DND-41 (cell line): ENCODE data around the gene ZIC4.

ENCODE experiments used
- EZH2 ChIP-seq: IDR thresholded peaks from 3 replicates; pipeline ENCODE4 v1.6.1; 2012; ENCODE audit warnings: borderline replicate concordance, low read depth, mild to moderate bottlenecking, moderate library complexity, low read length, inconsistent platforms; ENCODE audit not compliant: severe bottlenecking
- TF ChIP-seq, protein P1 (sequence below): IDR thresholded peaks from 2 replicates; pipeline ENCODE4 v1.5.1; 2012; ENCODE audit warnings: borderline replicate concordance, low read length, moderate library complexity, mild to moderate bottlenecking; ENCODE audit not compliant: poor library complexity, severe bottlenecking; ENCODE audit errors: extremely low read depth

DNA sequence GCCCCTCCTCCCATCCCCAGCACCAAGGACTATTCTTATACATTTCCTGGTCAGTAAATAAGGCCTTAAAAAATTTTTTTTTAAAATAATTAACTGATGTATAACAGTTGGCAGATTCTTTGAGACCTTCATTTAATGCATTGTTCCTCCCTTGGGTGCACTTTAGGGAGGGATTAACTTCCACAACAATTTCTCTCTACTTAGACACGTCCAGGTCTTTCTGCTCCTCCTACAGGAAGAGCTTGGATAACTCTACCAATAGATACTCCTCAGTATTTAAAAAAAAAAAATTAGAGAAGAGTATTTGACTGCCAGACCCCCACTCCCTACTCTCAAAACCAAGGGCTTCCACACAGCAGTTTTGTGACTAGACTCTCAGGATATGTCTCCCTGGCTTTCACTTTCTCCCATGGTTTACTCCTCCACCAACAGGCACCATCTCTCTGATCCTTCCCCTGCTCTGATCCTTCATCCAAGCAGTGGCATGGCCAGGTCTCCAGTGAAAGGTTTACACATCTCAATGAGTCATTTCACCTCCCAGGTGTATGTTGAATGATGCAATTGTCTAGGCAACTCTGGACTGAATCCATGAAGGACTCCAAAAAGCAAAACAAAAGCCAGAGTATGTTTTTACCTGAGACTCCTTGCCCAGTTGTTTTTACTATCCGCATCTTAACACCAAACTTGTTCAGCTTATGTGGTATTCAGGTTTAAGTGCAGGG is 7.4 kb downstream of the ZIC4 start:
- TF ChIP-seq, protein P1, sequence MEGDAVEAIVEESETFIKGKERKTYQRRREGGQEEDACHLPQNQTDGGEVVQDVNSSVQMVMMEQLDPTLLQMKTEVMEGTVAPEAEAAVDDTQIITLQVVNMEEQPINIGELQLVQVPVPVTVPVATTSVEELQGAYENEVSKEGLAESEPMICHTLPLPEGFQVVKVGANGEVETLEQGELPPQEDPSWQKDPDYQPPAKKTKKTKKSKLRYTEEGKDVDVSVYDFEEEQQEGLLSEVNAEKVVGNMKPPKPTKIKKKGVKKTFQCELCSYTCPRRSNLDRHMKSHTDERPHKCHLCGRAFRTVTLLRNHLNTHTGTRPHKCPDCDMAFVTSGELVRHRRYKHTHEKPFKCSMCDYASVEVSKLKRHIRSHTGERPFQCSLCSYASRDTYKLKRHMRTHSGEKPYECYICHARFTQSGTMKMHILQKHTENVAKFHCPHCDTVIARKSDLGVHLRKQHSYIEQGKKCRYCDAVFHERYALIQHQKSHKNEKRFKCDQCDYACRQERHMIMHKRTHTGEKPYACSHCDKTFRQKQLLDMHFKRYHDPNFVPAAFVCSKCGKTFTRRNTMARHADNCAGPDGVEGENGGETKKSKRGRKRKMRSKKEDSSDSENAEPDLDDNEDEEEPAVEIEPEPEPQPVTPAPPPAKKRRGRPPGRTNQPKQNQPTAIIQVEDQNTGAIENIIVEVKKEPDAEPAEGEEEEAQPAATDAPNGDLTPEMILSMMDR, result no peak
- no peak for TF ChIP-seq EZH2
